Suppressor macrophage (primary cell): ENCODE measurements around the gene KPNA3.
"Not testable (repeated sequence)": the region's sequence is repeated elsewhere in the genome, so short reads cannot be mapped to it uniquely, and the experiment has no call there.

Experiments
- DNase-seq, 4 experiments: peaks; one replicate each; pipeline ENCODE4 v3.0.0-alpha.2; 2020 to 2022

Gene KPNA3

DNA sequence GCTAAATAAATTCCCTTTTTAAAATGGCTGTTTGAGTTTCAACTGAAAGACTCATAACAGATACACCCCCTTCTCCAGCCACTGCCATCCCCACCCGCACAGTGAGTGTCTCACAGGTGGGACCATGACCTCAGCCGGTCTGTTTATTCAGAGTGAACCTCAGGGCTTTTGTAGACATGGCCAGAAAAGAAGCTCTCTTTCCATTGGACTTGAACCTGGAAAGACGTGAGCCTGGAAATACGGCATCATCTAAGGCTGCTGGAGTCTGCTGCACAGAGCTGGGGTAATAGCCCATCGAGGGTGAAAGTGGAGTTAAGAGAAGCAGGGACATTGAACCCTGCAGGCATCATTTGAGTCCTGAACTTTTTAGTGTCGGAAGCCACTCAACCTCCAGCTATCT lies 15.2 kb upstream of the KPNA3 start:
- DNase-seq, result no peak

DNA sequence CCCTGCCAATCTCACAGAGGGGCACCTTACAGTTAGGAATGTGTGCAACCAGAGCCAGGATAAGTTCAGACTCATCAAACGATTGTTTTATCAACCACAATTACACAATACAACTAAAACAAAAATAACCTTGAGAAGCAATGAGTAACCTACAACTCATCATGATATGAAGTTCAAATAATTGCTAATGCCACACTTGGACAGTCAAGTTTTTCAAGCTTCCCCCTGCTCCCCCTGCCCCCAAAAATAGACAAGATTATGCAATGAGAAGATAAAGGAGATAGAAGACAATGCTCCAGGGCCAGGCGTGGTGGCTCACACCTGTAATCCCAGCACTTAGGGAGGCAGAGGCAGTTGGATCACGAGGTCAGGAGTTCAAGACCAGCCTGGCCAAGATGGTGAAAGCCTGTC lies 13.6 kb upstream of the KPNA3 start:
- DNase-seq, result no peak

DNA sequence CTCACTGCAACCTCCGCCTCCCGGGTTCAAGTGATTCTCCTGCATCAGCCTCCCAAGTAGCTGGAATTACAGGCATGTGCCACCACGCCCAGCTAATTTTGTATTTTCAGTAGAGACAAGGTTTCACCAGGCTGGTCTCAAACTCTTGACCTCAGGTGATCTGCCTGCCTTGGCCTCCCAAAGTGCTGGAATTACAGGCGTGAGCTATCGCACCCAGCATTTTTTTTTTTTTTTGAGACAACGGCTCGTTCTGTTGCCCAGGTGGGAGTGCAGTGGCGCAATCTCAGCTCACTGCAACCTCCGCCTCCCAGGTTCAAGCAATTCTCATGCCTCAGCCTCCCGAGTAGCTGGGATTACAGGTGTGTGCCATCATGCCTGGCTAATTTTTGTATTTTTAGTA lies 10.6 kb upstream of the KPNA3 start:
- DNase-seq, result not testable (repeated sequence)

DNA sequence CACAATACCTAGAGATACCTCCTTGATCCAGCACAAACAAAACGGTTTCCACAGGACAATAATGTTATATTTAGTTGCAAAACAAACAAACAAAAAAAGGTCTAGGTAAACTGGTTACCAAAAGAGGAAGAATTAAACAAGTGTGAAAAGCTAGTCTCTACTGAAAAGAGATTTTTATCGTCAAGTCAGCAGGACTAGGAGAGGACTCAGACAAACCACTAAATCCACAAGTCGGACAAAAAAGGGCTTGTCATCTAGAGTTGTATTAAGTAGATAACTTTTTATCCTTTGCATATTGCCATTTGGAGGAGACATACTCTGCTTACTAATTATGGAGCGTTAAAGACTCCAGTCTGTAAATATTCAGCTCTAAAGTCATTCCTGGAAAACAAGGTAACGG lies 9.9 kb upstream of the KPNA3 start:
- DNase-seq, result no peak

DNA sequence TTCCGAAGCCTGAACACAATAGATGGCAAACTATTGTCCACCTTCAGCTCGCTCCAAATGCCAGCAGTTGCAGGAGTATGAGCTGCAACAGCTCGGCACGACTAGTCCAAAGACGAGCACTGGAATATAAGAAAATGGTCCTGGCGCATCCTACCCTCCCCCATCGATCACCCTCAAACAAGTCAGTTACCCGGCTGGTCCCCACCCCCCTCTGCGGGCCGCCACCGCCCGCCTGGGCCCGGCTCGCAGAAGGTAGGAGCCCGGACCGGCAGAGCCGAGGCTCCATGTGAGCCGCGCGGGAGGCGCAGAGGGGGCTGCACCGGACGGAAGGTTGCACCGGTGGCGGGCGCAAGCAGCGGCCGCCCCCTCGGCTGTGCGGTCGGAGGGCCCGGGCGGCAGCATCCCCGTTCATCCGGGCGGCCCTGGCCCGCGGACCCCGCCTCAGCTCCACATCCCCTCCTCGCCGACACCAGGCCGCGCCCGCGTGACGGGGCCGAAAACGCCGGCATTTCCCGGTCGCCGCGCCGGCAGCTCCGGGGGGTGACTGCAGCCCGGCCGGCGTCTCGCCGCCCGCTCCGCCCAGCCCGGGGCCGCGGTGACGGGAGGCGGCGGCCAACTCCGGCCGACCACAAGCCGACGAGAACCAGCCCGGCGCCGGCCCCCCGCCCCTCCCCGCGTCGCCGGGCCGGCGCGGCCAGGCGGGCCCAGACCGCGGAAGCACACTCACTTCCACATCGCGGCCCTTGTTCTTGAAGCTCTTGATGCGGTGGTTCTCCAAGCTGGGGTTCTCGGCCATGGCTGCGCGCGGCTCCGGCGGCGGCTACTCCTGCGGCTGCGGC lies 552 bp downstream of the KPNA3 start:
- DNase-seq, result peak; percentile 32 to 65 (median 46)

DNA sequence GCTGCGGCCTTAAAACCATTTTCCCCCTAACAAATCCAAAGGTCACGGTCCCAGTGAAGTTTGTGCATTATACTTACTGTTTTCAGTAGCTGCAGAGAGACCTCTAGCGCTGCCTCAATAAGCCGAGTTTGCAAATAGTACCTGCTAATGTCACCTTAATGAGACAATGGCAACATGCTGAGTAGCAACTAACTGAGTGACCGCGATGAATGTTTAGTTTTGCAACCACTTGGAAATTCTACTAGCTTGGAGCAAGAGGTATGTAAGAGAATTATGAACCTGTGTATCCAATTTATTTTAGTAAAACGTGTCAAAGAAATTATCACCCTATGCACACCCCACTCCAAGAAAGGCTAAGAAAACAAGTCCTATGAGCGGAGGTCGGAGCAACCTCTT lies 1.2 kb downstream of the KPNA3 start:
- DNase-seq, result peak in 3 of 4 experiments; percentile 5 to 27 (median 22)

DNA sequence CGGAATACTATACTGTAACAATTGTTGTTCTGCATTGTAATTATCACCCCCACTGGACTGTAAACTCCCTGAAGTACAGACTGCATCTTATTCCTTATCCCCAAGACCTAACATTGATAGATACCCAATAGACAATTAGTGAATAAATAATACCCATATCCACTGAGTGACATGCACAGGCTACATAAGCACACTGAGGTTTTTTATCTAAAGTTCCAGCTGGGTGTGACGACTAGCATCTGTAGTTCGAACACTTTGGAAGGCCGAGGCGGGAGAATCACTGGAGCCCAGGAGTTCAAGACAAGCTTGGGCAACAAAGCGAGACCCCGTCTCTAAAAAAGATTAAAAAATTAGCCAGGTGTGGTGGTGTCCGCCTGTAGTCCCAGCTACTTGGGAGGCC lies 2.5 kb downstream of the KPNA3 start:
- no peak for DNase-seq

DNA sequence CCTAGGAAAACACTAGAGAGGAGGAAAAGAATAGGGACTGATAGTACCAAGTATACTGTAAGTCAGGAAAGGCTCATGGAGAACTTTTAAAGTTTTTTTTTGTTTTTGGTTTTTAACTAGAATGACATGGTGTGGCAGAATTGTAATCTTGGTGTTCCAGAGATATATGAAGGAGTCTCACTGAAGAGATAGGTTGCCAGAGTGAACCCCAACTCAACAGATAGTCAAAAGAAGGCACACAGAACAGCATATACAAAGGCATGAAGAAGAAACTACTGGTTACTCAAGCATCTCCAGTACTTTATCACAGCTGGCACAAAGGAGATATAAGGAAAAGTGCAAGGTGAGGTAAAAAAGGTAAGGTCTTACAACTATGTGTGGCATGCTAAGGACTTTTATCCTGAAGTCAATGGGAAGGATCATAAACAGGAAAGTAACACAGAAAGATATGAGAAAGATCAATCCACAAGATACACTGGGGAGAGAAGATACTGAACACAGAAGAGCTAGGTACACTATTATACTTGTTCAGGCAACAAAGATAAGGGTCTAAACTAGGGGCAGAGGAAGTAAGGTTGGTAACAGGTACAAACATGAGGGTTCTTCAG lies 6.0 kb downstream of the KPNA3 start:
- DNase-seq, result no peak

DNA sequence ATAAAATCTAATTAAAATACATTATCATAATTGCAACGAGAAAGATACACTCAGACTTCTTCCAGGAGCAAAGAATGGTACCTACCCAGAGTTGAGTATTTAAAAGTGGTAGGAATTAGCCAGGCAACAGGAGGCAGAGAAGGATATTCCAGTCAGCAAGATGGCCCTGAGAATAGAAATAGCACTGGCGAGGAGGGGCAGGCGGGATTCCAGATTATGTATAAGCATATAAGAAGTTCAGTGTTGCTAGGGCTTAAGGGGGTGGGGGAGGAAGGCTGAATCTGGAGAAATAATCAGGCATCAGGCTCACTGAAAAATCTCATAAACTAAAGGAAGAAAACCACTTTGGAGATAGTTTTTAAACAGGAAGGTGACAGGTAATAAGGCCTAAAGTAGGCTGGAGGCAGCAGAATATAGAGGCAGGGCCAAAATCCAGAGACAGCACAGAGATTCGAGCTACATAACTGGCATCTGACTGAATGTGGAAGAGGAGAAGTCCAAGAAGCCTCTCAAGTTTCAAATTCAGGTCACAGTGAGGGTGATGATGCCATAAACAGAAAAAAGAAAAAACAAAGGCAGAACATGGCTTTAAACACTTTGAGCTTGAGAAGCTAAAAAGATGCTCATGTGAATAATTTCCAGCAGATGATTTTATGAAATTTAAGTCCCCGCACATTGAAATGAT lies 7.5 kb downstream of the KPNA3 start:
- DNase-seq, result no peak

DNA sequence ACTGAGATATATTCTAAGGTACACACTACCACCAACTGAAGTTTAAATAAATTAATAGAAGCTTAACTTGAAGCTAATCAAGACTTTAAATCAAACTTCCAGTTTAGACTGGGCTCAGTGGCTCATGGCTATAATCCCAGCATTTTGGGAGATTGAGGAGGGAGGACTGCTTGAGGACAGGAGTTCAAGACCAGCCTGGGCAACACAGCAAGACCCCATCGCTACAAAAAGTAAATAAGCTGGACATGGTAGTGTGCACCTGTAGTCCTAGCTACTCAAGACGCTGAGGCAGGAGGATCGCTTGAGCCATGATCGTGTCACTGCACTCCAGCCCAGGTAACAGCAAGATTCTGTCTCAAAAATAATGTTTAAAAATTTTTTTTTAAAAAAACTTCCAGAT lies 8.6 kb downstream of the KPNA3 start:
- no peak for DNase-seq

DNA sequence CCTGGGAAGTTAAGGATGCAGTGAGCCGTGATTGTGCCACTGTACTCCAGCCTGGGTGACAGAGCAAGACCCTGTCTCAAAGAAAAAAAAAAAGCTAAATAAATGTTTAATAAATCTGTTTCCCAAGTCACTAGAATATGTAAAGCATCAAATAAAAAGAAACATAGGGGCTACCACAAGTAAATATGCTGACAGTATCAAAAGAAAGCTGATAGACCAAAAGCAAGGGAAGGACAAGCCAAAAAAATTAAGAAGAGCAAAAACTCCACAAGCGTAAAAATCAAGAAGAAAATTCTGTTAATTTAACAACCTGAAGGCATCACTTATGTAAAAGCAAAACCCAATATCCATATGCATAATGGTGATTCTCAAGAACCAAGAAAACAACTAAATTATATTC lies 9.7 kb downstream of the KPNA3 start:
- no peak for DNase-seq

DNA sequence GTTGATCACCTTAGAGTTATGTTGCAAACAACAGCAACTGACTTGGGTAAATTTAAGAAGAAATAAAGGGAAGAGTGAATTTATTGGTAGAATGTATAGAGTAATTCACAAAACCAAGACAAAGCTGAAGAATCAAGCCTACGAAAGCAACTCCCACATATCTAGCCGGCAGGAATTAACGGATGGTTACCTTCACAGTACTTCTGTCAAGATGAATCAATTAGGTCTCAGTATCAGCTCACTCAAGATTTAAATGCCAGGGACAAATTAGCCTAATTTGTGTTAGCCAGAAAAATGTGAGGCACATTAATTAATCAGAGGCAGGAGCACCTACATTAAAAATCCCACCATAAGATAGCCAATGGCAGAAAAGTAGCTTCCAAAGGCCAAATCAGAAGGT lies 10.7 kb downstream of the KPNA3 start:
- no peak for DNase-seq

DNA sequence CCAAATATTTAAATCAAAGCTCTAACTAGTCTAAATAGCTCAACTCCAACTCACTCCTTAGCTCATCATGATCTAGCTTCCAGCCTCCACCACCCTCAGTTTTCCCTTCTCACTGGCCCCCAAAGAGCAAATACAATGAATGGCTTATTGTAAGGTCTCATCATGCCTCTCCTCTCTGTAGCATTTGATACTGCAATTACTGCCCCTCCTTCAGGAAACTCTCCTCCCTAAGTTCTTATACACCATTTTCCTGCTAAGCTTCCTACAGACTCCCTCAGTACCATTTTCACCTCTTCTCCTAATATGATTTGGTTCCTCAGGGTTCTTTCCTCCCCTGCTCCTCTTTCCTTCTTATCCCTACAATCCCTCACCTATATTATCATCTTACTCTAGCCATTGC lies 12.8 kb downstream of the KPNA3 start:
- DNase-seq, result no peak

DNA sequence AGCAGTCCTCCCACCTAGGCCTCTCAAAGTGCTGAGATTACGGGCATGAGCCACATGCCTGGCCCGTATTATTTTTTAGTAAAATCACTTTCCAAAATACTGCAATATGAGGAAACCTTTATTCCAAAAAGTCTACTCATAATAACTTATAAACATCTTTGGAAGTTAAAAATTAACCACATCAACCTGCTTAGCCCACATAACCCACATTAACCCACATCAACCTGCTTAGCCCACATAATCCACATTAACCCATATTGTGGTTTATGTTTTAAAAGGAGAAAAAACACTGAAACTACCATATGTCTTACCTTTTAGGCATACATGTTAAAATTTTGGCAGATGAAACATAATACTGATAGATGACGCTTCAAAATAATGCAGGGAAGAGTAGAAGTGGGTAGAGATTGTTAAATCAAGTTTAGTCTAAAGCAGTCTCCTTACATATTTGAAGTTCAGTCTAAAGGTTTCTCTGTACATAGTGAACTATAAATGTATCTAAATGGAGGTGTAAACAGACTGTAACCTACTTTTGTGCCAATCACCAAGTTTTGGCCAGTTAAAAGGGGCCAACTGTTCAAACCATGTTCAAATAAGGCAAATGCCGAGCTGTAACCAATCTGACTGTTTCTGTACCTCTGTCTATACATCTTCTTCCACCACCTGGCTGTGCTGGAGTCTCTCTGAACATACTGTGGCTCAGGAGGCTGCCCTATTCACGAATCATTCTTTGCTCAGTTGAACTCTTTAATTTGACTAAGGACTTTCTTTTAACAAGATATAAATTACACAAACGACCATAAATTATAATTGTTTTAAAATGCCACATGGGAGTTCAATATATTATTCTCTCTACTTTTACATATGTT lies 14.5 kb downstream of the KPNA3 start:
- no peak for DNase-seq

DNA sequence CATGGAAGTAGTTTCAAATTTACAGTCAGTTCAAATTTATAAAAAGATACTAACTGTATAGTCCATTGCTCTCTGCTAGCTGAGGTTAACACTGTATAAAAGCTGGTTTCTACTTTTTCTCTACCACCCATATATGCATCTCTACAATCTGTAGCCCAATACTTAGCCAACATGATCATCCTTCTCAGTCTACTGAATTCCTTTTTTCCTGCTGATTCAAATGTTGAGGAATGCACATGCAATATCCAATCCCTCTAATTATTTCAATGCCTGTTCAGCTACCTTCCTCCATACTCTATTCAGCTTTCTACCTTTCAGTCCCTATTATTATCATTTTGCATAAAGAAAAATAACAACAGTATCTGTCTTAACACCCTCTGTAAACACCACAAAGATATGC lies 15.6 kb downstream of the KPNA3 start:
- DNase-seq, result no peak

DNA sequence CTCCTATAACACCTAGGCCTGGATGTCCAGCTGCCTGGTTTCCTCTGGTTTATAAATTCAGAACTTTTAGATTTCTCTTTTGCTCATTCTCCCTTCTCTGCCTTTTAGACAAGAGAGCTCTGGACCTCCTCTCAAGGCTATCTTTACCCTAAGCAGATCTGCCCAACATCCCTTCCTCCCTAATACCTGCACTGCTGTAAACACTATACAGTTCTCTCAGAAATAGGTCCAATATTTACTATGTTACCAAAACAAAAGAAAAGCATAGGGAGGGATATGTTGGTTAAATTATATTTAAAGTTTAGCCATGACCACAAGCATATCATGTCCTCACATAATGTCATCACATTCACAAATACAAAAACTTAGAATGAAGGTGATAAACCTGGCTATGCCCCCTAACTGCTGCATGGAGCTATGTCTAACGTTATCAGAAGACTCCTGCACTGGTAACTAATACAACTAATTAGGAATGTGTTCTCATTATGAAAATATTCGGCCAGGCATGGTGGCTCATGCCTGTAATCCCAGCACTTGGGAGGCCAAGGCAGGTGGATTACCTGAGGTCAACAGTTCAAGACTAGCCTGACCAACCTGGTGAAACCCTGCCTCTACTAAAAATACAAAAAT lies 18.0 kb downstream of the KPNA3 start:
- DNase-seq, result no peak

DNA sequence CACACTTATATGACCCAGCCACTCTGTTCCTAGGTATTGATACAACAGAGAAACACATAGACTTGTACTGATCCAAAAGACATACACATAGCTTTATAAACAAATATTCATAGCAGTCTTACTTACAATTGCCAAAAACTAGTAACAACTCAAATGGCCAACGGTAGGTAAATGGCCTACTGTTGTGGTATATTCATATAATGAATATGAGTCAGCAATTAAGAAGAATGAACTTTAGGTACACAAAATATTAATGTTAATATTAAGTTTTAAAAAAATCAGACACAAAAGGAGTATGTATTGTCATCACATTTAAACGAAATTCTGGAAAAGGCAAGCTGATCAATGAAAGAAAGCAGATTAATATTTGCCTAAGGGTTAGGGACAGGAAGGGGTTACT lies 19.7 kb downstream of the KPNA3 start:
- DNase-seq, result no peak

DNA sequence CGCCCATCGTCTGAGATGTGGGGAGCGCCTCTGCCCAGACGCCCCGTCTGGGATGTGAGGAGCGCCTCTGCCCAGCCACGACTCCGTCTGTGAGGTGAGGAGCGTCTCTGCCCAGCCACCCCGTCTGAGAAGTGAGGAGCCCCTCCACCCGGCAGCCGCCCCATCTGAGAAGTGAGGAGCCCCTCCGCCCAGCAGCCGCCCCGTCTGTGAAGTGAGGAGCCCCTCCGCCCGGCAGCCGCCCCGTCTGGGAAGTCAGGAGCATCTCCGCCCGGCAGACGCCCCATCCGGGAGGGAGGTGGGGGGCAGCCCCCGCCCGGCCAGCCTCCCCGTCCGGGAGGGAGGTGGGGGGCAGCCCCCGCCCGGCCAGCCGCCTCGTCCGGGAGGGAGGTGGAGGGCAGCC lies 30.7 kb downstream of the KPNA3 start:
- not testable (repeated sequence) for DNase-seq

DNA sequence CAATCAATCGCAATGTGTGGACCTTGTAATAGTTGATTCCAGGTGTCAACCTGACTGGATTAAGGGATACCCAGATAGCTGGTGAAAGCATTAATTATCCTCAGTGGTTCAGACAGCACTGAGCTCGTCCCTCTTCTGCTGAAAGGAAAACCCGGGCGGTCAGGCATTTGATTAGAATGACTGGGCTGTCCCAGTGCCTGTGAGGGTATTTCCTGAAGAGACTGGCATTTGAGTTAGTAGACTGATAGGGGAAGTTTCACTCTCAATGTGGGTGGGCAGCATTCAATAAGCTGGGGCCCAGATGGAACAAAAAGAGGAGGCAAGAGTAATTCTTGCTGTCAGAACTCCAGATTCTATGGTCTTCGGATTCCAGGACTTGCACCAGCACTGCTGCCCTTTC lies 31.9 kb downstream of the KPNA3 start:
- peak in 2 of 4 experiments; percentile 5 to 9 for DNase-seq

DNA sequence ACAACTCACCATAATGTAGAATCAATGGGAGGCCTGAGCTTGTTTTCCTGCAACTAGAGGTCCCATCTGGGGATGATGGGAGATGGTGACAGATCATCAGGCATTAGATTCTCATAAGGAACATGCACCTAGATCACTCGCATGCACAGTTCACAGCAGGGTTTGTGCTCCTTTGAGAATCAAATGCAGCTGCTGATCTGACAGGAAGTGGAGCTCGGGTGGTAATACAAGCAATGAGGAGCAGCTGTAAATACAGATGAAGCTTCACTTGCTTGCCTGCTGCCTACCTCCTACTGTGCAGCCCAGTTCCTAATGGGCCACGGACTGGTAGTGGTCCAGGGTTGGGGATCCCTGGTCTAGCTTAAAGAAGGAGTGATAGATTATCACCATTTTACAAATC lies 33.0 kb downstream of the KPNA3 start:
- no peak for DNase-seq

DNA sequence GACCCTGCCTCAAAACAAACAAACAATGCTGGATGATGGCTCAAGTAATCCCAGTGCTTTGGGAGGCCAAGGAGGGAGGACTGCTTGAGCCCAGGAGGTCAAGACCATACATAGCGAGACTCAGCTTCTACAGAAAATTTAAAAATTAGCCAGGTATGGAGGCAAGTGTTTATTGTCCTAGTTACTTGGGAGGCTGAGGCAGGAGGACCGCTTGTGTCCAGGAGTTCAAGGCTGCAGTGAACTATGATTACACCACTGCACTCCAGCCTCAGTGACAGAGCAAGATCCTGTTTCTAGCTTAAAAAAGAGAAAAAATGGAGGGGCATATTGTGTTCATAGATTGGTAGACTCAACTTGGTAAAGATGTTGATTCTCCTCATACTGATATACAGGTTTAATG lies 36.2 kb downstream of the KPNA3 start:
- no peak for DNase-seq

DNA sequence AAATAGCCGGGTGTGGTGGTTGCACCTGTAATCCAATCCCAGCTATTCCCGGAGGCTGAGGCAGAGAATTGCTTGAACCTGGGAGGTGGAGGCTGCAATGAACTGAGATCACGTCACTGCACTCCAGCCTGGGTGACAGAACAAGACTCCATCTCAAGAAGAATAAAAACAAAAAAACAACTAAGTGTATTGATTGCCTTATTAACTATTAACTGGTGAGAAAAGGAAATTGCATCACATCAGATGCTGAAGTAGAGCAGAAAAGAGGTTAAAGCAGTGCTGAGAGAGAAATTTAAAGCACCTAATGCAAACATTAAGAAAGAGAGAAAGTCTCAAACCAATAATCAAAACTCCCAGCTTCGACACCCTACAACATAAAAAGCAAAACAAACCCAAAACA lies 38.3 kb downstream of the KPNA3 start:
- no peak for DNase-seq
